ENCODE measurements around the gene GLI2. TPM values are rescaled to one million over a fixed set of nuclear protein-coding genes. Genes with fewer than 3 reads are reported as not detected.

Gene GLI2
- total and polyA plus RNA-seq, 2 of the 4 experiments (the other 2 are of a cell fraction), result 3.8 to 26.0 TPM

DNA sequence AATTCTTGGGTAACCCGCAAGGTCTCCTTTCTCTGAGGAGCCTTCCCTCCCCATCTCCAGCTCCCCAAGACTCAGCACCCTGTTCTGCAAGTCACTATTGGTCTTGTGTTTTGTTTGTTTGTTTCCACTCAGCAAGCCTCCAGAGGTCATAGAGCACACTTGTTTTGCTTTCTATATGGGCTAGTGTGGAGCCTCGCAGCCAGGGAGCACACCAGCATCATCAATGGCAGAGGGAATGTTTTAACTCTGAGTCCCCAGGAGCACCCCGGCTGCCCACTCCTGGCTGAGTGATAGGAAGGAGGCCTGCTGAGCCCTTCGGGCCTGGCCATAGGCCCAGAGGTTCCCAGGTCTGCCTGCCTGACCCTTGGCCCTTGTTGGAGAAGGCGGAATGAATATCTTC is 36.6 kb downstream of the GLI2 start:
- Histone ChIP-seq H3K27ac (ENCODE audit: insufficient read depth, low read length) (peak overlapping the region; percentile 82), H2AFZ (replicated peaks; ENCODE audit: low read length, poor library complexity) (no peak overlapping the region), H3K4ac (ENCODE audit: low read depth, low read length) (peak overlapping the region; percentile 88), H2AK5ac (ENCODE audit: low read depth, low read length) (peak overlapping the region; percentile 90), H3K27me3 (ENCODE audit: control insufficient read depth, insufficient read depth, low read length) (no peaks in the 10 kb centered on the region), H3K4me1 (ENCODE audit: control insufficient read depth, insufficient read depth, low read length) (peaks cover 55% of the 10 kb centered on the region), H4K20me1 (ENCODE audit: insufficient read depth, low read length) (peaks cover 75% of the 10 kb centered on the region), H3K4me2 (ENCODE audit: low read depth, low read length) (peak overlapping the region; percentile 49; the same call in 1 of the 2 replicates), H3K14ac (replicated peaks; ENCODE audit: low read depth, low read length) (peak overlapping the region; percentile 88), H3K79me1 (ENCODE audit: low read depth in 1 of 2, low read length in 2 of 2) (peaks cover 25 to 95% of the 10 kb centered on the region in 2 experiments), H3K9ac (ENCODE audit: low read depth, low read length) (peak overlapping the region; percentile 43; the same call in 1 of the 2 replicates), H3K9me3 (ENCODE audit: control insufficient read depth, insufficient read depth, low read length) (no peaks in the 10 kb centered on the region), H2BK15ac (ENCODE audit: low read depth, low read length) (peak overlapping the region; percentile 4; the same call in 2 of the 3 replicates), H3K23ac (ENCODE audit: low read depth, low read length) (peak overlapping the region; percentile 84), H2BK120ac (ENCODE audit: low read depth, low read length) (peak overlapping the region; percentile 78), H3K56ac (ENCODE audit: extremely low read depth, insufficient read depth, low read length) (peak overlapping the region; percentile 57; the same call in 1 of the 2 replicates), H3K4me3 (ENCODE audit: insufficient read depth, low read depth, low read length) (no peak overlapping the region), H2AK9ac (replicated peaks; ENCODE audit: low read depth, low read length, poor library complexity) (peak overlapping the region; percentile 51), H2BK20ac (ENCODE audit: low read depth, low read length) (peak overlapping the region; percentile 28), H3K9me1 (ENCODE audit: insufficient read depth, low read length) (peaks cover 68% of the 10 kb centered on the region), H3K36me3 (ENCODE audit: control insufficient read depth, insufficient read depth, low read length) (no peaks in the 10 kb centered on the region), H4K8ac (ENCODE audit: low read depth in 2 of 2, low read length in 2 of 2) (peak overlapping the region; percentile 20 to 66; a peak in 3 of 4 replicates), H4K91ac (ENCODE audit: insufficient read depth, low read depth, low read length) (peak overlapping the region; percentile 78), H4K5ac (ENCODE audit: low read depth, low read length) (peak overlapping the region; percentile 45; the same call in 1 of the 2 replicates), H3K18ac (ENCODE audit: low read depth, low read length) (peak overlapping the region; percentile 33), H2BK5ac (ENCODE audit: low read depth, low read length, poor library complexity, severe bottlenecking) (peak overlapping the region; percentile 92)
- in situ Hi-C loops (cut with MboI; ENCODE audit: low sequenced_read_pairs) (no loop called here), intact Hi-C loops (cut with micrococcal nuclease) (loop anchor here (10.0 kb wide), 1 partner anchor 77 kb away; no protein-coding TSS in a partner anchor), dilution Hi-C loops (cut with HindIII; ENCODE audit: low sequenced_read_pairs, unreplicated experiment) (no loop called here)
- no CpG with 5 or more reads among the region's 5 CpGs for WGBS, 2 experiments (ENCODE audit: extremely low coverage in 2 of 2, insufficient read length in 1 of 2)
- CTCF ChIA-PET, result interaction anchor here (1.0 kb wide), 1 partner anchor 308 kb away, joined by 3 read pairs; no protein-coding TSS in a partner anchor
- POLR2A ChIA-PET (ENCODE audit: unreplicated experiment), result no interaction called here
- DNase-seq (no peak), ATAC-seq (ENCODE audit: low read depth) (peak; percentile 13; the same call in 1 of the 2 replicates)
- BruUV-seq (replicated peaks), result no TSS peak
- no peak for TF ChIP-seq POLR2A (IDR thresholded peaks at IDR 0.05; ENCODE audit: low read depth, low read length)

Data from IMR-90 (cell line).